ENCODE data around the gene ZNF691. TPM values are rescaled to one million over a fixed set of nuclear protein-coding genes. Genes with fewer than 3 reads are reported as not detected.

ZNF691 gene
- total RNA-seq, 2 donors from 2014 or later: 6.7 to 12.9 TPM

- DNase-seq: no peak
- Histone ChIP-seq H3K9me3 (no peaks in the 10 kb centered on the region), H3K36me3 (replicated peaks in 1 of 2; ENCODE audit: insufficient read depth in 1 of 2, low read depth in 2 of 2) (no peaks in the 10 kb centered on the region), H3K4me1 (no peaks in the 10 kb centered on the region), H3K27ac (no peak overlapping the region), H3K27me3 (no peaks in the 10 kb centered on the region), H3K4me3 (no peak overlapping the region)
- TF ChIP-seq POLR2A (IDR thresholded peaks at IDR 0.05): no peak
- TF ChIP-seq, protein P1, sequence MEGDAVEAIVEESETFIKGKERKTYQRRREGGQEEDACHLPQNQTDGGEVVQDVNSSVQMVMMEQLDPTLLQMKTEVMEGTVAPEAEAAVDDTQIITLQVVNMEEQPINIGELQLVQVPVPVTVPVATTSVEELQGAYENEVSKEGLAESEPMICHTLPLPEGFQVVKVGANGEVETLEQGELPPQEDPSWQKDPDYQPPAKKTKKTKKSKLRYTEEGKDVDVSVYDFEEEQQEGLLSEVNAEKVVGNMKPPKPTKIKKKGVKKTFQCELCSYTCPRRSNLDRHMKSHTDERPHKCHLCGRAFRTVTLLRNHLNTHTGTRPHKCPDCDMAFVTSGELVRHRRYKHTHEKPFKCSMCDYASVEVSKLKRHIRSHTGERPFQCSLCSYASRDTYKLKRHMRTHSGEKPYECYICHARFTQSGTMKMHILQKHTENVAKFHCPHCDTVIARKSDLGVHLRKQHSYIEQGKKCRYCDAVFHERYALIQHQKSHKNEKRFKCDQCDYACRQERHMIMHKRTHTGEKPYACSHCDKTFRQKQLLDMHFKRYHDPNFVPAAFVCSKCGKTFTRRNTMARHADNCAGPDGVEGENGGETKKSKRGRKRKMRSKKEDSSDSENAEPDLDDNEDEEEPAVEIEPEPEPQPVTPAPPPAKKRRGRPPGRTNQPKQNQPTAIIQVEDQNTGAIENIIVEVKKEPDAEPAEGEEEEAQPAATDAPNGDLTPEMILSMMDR (IDR thresholded peaks at IDR 0.05): no peak
- intact Hi-C loops (cut with DNase I): no loop called here
- 68 to 87% methylated on average over 1 of the region's 1 CpG for WGBS, 2 donors
- no peak for ATAC-seq
Measured at GRCh38 chr1:42873670-42874069, 27.3 kb downstream of the ZNF691 start.

DNA sequence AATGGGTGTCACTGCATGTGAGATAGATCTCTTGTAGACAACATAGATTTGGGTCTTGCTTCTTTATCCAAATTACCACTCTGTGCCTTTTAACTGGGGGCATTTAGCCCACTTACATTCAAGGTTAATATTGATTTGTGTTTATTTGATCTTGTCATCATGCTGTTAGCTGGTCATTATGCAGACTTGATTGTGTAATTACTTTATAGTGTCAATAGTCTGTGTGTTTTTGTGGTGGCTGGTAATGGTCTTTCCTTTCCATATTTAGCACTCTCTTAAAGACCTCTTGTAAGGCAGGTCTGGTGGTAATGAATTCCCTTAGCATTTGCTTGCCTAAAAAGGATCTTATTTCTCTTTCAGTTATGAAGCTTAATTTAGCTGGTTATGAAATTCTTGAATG, 29.6 kb downstream of the ZNF691 start:
- DNase-seq: no peak
- no peak for TF ChIP-seq POLR2A (IDR thresholded peaks at IDR 0.05)
- TF ChIP-seq, protein P1 (IDR thresholded peaks at IDR 0.05): no peak
- H3K27ac ChIP-seq: no peak overlapping the region

DNA sequence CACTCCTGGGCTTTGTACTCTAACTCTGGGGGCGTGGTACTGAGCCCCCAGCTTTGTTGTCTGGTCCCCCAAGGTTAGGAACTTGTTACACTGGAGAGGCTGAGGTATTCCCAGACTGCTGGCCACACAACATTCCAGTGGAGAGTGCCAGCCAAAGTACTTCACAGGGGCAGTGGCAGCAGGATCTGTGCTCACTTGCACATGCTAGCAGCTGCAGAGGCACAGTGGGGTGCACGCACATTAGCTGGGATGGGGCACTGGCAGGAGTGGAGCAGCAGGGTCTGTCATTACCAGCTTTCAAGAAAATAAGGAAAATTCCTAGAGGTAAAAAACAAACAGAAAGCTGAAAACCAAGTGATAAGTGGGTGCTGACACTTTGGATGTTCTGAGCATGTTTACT, 31.0 kb downstream of the ZNF691 start:
- Histone ChIP-seq H3K4me1 (no peaks in the 10 kb centered on the region), H3K4me3 (no peak overlapping the region), H3K27ac (no peak overlapping the region), H3K9me3 (no peaks in the 10 kb centered on the region), H3K27me3 (no peaks in the 10 kb centered on the region), H3K36me3 (replicated peaks in 1 of 2; ENCODE audit: insufficient read depth in 1 of 2, low read depth in 2 of 2) (no peaks in the 10 kb centered on the region)
- DNase-seq: no peak
- no peak for ATAC-seq
- intact Hi-C loops (cut with DNase I): no loop called here
- no peak for TF ChIP-seq POLR2A (IDR thresholded peaks at IDR 0.05)
- TF ChIP-seq, protein P1 (IDR thresholded peaks at IDR 0.05): no peak
- 61 to 70% methylated on average over 2 of the region's 2 CpGs for WGBS, 2 donors

More for the DNA sequence above, 29.6 kb downstream of the ZNF691 start:
- Histone ChIP-seq H3K36me3 (replicated peaks in 1 of 2; ENCODE audit: insufficient read depth in 1 of 2, low read depth in 2 of 2) (no peaks in the 10 kb centered on the region), H3K9me3 (no peaks in the 10 kb centered on the region), H3K4me3 (no peak overlapping the region), H3K4me1 (no peaks in the 10 kb centered on the region), H3K27me3 (no peaks in the 10 kb centered on the region)
- no peak for ATAC-seq
- intact Hi-C loops (cut with DNase I): no loop called here

DNA sequence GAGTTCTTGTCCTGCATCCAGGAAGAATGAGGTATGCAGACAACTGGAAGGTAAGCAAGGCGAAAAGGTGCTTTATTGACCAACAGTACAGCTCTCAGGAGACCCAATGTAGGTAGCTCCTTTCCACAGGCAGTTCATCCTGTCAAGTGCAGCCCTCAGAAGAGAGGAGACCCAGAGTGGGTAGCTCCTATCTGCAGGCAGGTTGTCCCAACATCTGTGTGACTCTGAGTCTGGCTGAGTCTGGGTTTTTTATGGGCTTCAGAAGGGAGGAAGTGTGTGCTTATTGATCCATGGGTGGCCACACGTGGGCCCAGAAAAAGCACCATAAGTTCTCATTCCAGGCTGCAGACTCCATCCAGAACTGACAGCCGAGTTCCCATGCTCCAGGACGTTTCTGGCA, 34.0 kb downstream of the ZNF691 start:
- no peaks in the 10 kb centered on the region for H3K27me3 ChIP-seq
- H3K4me1 ChIP-seq: no peaks in the 10 kb centered on the region
- 58 to 70% methylated on average over 4 of the region's 4 CpGs for WGBS, 2 donors
- ATAC-seq (no peak), DNase-seq (no peak)
- intact Hi-C loops (cut with DNase I): no loop called here
- TF ChIP-seq, protein P1 (IDR thresholded peaks at IDR 0.05): no peak
- no peak for TF ChIP-seq POLR2A (IDR thresholded peaks at IDR 0.05)
- no peaks in the 10 kb centered on the region for H3K9me3 ChIP-seq
- no peak overlapping the region for H3K4me3 ChIP-seq
- H3K27ac ChIP-seq: no peak overlapping the region
- no peaks in the 10 kb centered on the region for H3K36me3 ChIP-seq (replicated peaks in 1 of 2; ENCODE audit: insufficient read depth in 1 of 2, low read depth in 2 of 2)

- no peaks in the 10 kb centered on the region for H3K27me3 ChIP-seq
- TF ChIP-seq, protein P1 (IDR thresholded peaks at IDR 0.05): no peak
- TF ChIP-seq POLR2A (IDR thresholded peaks at IDR 0.05): no peak
- ATAC-seq: no peak
- intact Hi-C loops (cut with DNase I): no loop called here
- 73 to 76% methylated on average over 16 of the region's 16 CpGs for WGBS, 2 donors
- no peaks in the 10 kb centered on the region for H3K9me3 ChIP-seq
- H3K36me3 ChIP-seq (replicated peaks in 1 of 2; ENCODE audit: insufficient read depth in 1 of 2, low read depth in 2 of 2): no peaks in the 10 kb centered on the region
- H3K4me1 ChIP-seq: no peaks in the 10 kb centered on the region
- no peak overlapping the region for H3K27ac ChIP-seq
- H3K4me3 ChIP-seq: no peak overlapping the region
- DNase-seq: no peak
Measured at GRCh38 chr1:42886046-42886739, 39.8 kb downstream of the ZNF691 start.

Measured in body of pancreas (tissue), 4 donors.